Measurements from ENCODE around the gene DUOX2. TPM values are rescaled to one million over a fixed set of nuclear protein-coding genes. Genes with fewer than 3 reads are reported as not detected.
A peak's percentile ranks its signal among the peaks of the same experiment; 100 is the strongest.

DUOX2 gene
- total RNA-seq, 1 donor from 2014 or later = not detected

DNA sequence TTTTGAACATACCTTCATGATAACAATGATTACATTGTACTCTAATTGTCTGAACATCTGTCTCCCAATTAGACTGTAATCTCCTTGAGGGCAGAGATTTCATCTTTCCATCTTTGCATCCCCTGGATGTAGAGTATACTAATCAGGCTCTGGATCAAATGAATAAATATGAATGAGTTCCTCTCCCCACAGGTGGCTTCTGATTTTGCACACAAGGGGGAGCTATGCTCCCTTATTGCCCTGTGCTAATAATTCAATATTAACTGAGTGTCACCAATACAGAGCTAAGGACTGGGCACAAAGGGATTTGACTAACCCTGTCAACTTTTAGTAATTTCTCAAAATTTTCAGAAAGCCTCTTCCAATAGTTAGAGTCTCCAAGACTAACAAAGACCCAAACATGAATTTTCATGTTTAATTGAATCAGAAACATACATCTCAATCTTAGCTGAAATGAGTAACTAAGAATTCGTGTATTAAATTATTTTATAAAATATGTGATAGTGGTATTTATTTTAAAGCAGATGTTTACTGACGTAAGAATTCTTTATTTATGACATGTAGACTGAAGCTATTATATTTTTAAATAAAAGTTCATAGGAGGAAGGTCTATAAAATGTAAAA lies 12.7 kb upstream of the DUOX2 start:
- DNase-seq (ENCODE audit: low read depth) = no peak
- TF ChIP-seq, protein P1, sequence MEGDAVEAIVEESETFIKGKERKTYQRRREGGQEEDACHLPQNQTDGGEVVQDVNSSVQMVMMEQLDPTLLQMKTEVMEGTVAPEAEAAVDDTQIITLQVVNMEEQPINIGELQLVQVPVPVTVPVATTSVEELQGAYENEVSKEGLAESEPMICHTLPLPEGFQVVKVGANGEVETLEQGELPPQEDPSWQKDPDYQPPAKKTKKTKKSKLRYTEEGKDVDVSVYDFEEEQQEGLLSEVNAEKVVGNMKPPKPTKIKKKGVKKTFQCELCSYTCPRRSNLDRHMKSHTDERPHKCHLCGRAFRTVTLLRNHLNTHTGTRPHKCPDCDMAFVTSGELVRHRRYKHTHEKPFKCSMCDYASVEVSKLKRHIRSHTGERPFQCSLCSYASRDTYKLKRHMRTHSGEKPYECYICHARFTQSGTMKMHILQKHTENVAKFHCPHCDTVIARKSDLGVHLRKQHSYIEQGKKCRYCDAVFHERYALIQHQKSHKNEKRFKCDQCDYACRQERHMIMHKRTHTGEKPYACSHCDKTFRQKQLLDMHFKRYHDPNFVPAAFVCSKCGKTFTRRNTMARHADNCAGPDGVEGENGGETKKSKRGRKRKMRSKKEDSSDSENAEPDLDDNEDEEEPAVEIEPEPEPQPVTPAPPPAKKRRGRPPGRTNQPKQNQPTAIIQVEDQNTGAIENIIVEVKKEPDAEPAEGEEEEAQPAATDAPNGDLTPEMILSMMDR (conservative IDR thresholded peaks at IDR 0.05; ENCODE audit: low read depth, low read length) = peak; percentile 76
- H3K4me3 ChIP-seq (ENCODE audit: low read depth, low read length) = no peak overlapping the region

DNA sequence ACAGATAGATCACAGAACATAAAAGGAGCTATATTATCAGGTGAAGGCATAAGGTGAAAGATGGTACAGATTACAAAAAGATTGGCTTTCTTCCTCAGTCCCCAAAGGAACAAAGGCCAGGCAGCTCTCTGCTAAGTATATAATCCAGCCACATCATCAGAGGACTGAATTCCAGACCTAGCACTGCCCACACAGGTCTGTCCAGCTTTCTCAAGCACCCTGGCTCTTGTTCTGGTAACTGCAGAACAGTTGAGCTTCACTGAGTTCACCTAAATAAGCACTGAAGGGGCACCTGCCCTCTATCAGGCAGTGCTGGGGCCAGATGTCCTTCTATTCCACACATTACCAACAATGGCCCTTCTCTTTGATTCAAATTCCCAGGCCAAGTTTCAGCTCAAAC lies 9.4 kb upstream of the DUOX2 start:
- H3K4me3 ChIP-seq (ENCODE audit: low read depth, low read length) = no peak overlapping the region
- no peak for DNase-seq (ENCODE audit: low read depth)
- TF ChIP-seq, protein P1 (conservative IDR thresholded peaks at IDR 0.05; ENCODE audit: low read depth, low read length) = no peak

DNA sequence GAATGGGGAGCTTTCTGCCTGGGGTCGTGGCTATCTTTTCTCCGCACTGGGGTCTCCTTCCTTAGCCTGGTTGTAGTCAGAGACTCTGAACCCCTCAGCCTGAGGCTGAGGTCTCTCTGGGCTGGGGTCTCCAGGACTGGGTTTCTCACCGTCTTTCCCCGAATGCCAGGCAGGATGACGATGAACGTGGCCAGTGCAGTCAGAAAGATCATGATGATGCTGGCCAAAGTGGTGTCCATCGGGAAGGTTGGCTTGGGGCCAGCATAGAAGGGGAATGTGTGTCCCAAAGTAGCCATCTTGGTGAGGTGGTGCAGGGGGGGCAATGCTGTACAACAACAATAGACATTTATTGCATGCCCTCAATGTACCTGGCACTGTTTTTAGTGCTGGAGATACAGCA lies 8.7 kb upstream of the DUOX2 start:
- DNase-seq (ENCODE audit: low read depth) = no peak
- TF ChIP-seq, protein P1 (conservative IDR thresholded peaks at IDR 0.05; ENCODE audit: low read depth, low read length) = no peak
- no peak overlapping the region for H3K4me3 ChIP-seq (ENCODE audit: low read depth, low read length)

DNA sequence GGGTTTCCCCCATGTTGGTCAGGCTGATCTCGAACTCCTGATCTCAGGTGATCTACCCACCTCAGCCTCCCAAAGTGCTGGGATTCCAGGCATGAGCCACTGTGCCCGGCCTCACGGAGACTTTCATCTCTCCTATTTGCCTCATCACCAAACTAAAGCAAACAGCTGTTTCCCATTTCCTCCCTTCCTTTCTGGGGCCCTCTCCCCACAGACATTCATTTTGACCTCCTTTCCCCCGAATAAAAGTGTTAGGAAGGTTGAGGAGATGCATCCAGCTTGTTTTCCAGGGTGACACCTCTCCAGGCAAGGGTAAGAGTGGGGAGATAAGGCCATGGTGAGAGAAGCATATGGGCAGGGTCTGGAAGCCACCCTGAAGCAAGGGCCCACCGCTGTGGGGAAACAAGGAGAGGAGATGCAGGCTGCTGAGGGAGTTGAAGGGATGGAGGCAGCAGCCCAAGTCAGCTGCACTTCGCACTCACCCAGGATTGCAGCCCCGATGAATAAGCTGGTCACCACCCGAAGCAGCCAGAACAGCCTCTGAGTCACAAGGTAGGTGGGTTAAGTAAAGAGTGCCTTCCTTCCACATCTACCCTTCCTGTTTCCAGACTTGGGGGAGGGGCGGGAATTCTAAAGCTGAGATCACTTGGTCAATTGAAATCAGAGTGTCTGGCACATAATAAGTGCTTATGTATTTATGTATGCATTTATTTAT lies 7.9 kb upstream of the DUOX2 start:
- DNase-seq (ENCODE audit: low read depth) = peak; percentile 45
- TF ChIP-seq, protein P1 (conservative IDR thresholded peaks at IDR 0.05; ENCODE audit: low read depth, low read length) = no peak
- H3K4me3 ChIP-seq (ENCODE audit: low read depth, low read length) = no peak overlapping the region

DNA sequence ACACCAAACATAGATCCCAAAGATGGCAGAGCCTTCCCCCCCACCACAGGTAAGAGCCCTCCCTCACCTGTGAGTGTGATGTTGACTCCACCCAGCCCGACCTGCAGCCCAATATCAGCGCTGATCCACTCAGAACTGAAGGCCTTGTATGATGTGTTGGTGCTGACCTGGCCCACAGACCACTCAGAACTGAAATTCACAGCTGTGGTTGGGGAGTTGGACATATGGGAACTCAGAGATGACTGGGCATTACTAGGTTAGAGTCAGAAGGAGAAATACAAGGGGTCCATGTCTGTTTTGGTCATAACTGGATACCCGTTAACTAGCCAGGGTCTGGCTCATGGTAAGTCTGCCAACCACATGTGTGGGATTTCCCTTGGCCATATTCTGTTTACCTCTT lies 7.0 kb upstream of the DUOX2 start:
- TF ChIP-seq, protein P1 (conservative IDR thresholded peaks at IDR 0.05; ENCODE audit: low read depth, low read length) = no peak
- DNase-seq (ENCODE audit: low read depth) = no peak
- H3K4me3 ChIP-seq (ENCODE audit: low read depth, low read length) = no peak overlapping the region

DNA sequence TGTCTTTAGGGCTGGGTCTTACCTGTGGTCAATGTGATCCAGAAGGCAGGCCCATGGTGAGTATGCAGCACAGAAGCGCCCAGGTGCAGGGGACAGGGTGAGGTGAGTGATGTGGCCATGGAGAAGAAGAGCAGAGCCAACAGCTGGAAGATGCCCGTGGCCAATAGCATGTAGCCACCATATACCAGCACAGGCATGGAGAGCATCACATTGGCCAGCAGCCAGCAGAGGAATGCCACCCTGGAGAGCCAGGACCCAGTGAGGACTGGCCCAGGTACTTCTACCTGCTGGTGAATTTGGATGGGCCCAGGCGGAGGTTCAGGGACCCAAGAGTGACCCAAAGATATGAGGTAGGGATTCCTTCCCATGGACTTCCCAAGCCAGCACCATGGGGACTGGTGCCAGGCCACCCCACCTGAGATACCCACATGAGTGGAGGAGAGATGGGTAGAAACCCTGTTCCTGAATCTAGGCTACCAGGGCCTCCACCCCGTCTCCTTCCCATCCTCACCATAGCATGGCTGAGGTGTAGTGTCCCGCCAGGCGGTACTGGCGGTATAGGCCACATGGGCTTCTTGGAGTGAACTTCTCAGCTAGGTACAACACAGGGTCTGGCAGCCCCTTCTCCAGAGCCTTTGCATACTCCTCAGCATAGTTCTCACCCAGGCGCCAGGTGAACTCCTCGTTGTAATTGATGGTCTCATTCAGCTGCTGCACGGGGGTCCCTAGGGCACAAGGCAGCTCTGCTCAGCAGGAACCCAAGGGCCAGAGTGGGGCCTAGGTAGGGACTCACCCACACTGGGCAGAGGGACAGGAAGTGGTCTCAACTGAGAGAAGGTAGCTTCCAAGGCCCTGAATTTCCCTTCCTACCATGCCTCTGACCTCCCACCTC lies 6.4 kb upstream of the DUOX2 start:
- no peak for DNase-seq (ENCODE audit: low read depth)
- no peak overlapping the region for H3K4me3 ChIP-seq (ENCODE audit: low read depth, low read length)
- TF ChIP-seq, protein P1 (conservative IDR thresholded peaks at IDR 0.05; ENCODE audit: low read depth, low read length) = no peak
